8988T (cell line): ENCODE data around the gene KHDC1.
"Not testable (repeated sequence)": the region's sequence is repeated elsewhere in the genome, so short reads cannot be mapped to it uniquely, and the experiment has no call there.

ENCODE experiments used
- DNase-seq: peaks from one replicate; pipeline ENCODE4 v3.0.0; 2011

The KHDC1 gene

GRCh38 chr6:73248192-73248903, 14.6 kb downstream of the KHDC1 start:
- DNase-seq, result no peak

GRCh38 chr6:73242001-73242400, 21.0 kb downstream of the KHDC1 start:
- no peak for DNase-seq

GRCh38 chr6:73240730-73241129, 22.3 kb downstream of the KHDC1 start:
- no peak for DNase-seq

GRCh38 chr6:73236144-73236750, 26.7 kb downstream of the KHDC1 start:
- DNase-seq, result no peak

GRCh38 chr6:73234733-73235132, 28.3 kb downstream of the KHDC1 start:
- no peak for DNase-seq

GRCh38 chr6:73233971-73234370, 29.0 kb downstream of the KHDC1 start:
- not testable (repeated sequence) for DNase-seq

- DNase-seq, result no peak
Observed at GRCh38 chr6:73233048-73233447, 29.9 kb downstream of the KHDC1 start.

- no peak for DNase-seq
Observed at GRCh38 chr6:73231986-73232391, 31.0 kb downstream of the KHDC1 start.

GRCh38 chr6:73227606-73228255, 35.3 kb downstream of the KHDC1 start:
- DNase-seq, result no peak

GRCh38 chr6:73225396-73225795, 37.6 kb downstream of the KHDC1 start, which contains the start of gene KHDC1L:
TSS of gene KHDC1L (minus strand) at chr6:73225496. CDS start at chr6:73225408, 88 bp downstream.
- DNase-seq, result no peak

GRCh38 chr6:73216859-73217258, 46.1 kb downstream of the KHDC1 start:
- DNase-seq, result no peak

GRCh38 chr6:73209117-73209516, 53.9 kb downstream of the KHDC1 start:
- DNase-seq, result no peak

GRCh38 chr6:73207221-73207837, 55.7 kb downstream of the KHDC1 start:
- DNase-seq, result no peak

- DNase-seq, result no peak
Observed at GRCh38 chr6:73204252-73204651, 58.7 kb downstream of the KHDC1 start.

- DNase-seq, result no peak
Observed at GRCh38 chr6:73203098-73203497, 59.9 kb downstream of the KHDC1 start.

- DNase-seq, result no peak
Observed at GRCh38 chr6:73200735-73201134, 62.3 kb downstream of the KHDC1 start.

GRCh38 chr6:73200247-73200646, 62.7 kb downstream of the KHDC1 start:
- no peak for DNase-seq

- no peak for DNase-seq
Observed at GRCh38 chr6:73194744-73195143, 68.3 kb downstream of the KHDC1 start.

GRCh38 chr6:73193302-73193701, 69.7 kb downstream of the KHDC1 start:
- DNase-seq, result not testable (repeated sequence)
